ENCODE results near the gene C5orf47. TPM values are rescaled to one million over a fixed set of nuclear protein-coding genes. Genes with fewer than 3 reads are reported as not detected.
A peak's percentile ranks its signal among the peaks of the same experiment; 100 is the strongest.

The C5orf47 gene
- total and polyA plus RNA-seq, 7 donors, result 0.01 to 0.49 (median 0.14) TPM; not detected in 2

GRCh38 chr5:174030286-174030685, 41.3 kb downstream of the C5orf47 start:
- no peaks in the 10 kb centered on the region for H3K27me3 ChIP-seq (ENCODE audit: insufficient read depth in 3 of 3, low read length in 2 of 3)
- 91 to 95% (median 94%) methylated on average over 2 of the region's 2 CpGs for WGBS, 3 donors
- TF ChIP-seq CTCF (IDR thresholded peaks at IDR 0.05), result no peak
- intact Hi-C loops (cut with DNase I), result no loop called here
- ATAC-seq (no peak), DNase-seq (no peak)
- no peaks in the 10 kb centered on the region for H3K4me1 ChIP-seq
- no peak overlapping the region for H3K4me3 ChIP-seq
- H3K9me3 ChIP-seq, result peaks cover 13% of the 10 kb centered on the region
- no peak overlapping the region for H3K27ac ChIP-seq
- H3K36me3 ChIP-seq (ENCODE audit: insufficient read depth in 1 of 2, low read depth in 1 of 2), result no peaks in the 10 kb centered on the region

GRCh38 chr5:174044466-174045254, 55.7 kb downstream of the C5orf47 start:
- no peak overlapping the region for H3K27ac ChIP-seq
- no peak for ATAC-seq
- no peak for DNase-seq
- no peak for TF ChIP-seq CTCF (IDR thresholded peaks at IDR 0.05)
- no peak overlapping the region for H3K4me3 ChIP-seq
- H3K36me3 ChIP-seq (ENCODE audit: insufficient read depth in 1 of 2, low read depth in 1 of 2), result no peaks in the 10 kb centered on the region
- WGBS, 3 donors, result 76 to 79% (median 79%) methylated on average over 6 of the region's 6 CpGs
- H3K4me1 ChIP-seq, result no peaks in the 10 kb centered on the region
- peaks cover 0 to 2% (median 2%) of the 10 kb centered on the region in 3 donors for H3K27me3 ChIP-seq (ENCODE audit: insufficient read depth in 3 of 3, low read length in 2 of 3)
- H3K9me3 ChIP-seq, result no peaks in the 10 kb centered on the region
- intact Hi-C loops (cut with DNase I), result loop anchor here (1.0 to 2.0 kb wide), 2 partner anchors 267 to 268 kb away; no protein-coding TSS in a partner anchor

- ATAC-seq, result peak; percentile 80 to 97 (median 96)
- Histone ChIP-seq H3K36me3 (ENCODE audit: insufficient read depth in 1 of 2, low read depth in 1 of 2) (no peaks in the 10 kb centered on the region), H3K4me3 (no peak within 1 kb of the TSS), H3K27ac (no peak within 1 kb of the TSS), H3K4me1 (no peaks in the 10 kb centered on the region), H3K27me3 (ENCODE audit: insufficient read depth in 3 of 3, low read length in 2 of 3) (no peaks in the 10 kb centered on the region), H3K9me3 (no peaks in the 10 kb centered on the region)
- intact Hi-C loops (cut with DNase I), result loop anchor here (1.0 to 2.0 kb wide), 2 partner anchors 266 to 267 kb away; no protein-coding TSS in a partner anchor
- WGBS, 3 donors, result 2 to 4% (median 3%) methylated on average over 17 of the region's 17 CpGs
- DNase-seq, result peak; percentile 72 to 85
- TF ChIP-seq CTCF (IDR thresholded peaks at IDR 0.05), result peak; percentile 41
Observed at GRCh38 chr5:174045470-174046025, 56.6 kb downstream of the C5orf47 start, which contains the start of gene NSG2. NSG2 (plus strand) TSS chr5:174045706; CDS start chr5:174046756, 1,050 bp downstream.

- ATAC-seq (no peak), DNase-seq (no peak)
- Histone ChIP-seq H3K36me3 (ENCODE audit: insufficient read depth in 1 of 2, low read depth in 1 of 2) (no peaks in the 10 kb centered on the region), H3K27ac (no peak overlapping the region), H3K27me3 (ENCODE audit: insufficient read depth in 3 of 3, low read length in 2 of 3) (no peaks in the 10 kb centered on the region), H3K4me1 (no peaks in the 10 kb centered on the region), H3K9me3 (no peaks in the 10 kb centered on the region), H3K4me3 (no peak overlapping the region)
- WGBS, 3 donors, result 65 to 82% (median 73%) methylated on average over 5 of the region's 5 CpGs
- no peak for TF ChIP-seq CTCF (IDR thresholded peaks at IDR 0.05)
- intact Hi-C loops (cut with DNase I), result no loop called here
Observed at GRCh38 chr5:174046558-174046957, 57.6 kb downstream of the C5orf47 start.

All from psoas muscle (tissue), 8 donors.